HG02981 (cell line): ENCODE data around the gene NTSR1.

ENCODE experiments used
- ATAC-seq: cut with Tn5 transposase; IDR thresholded peaks from one replicate; pipeline ENCODE4 v1.9.1; 2021; ENCODE audit warnings: mild to moderate bottlenecking, moderate library complexity; ENCODE audit not compliant: unreplicated experiment

NTSR1 gene

GRCh38 chr20:62811720-62812119 lies 103.1 kb downstream of the NTSR1 start:
- ATAC-seq = no peak
